Right renal cortex interstitium (tissue), 3 donors: ENCODE data around the gene PRRT1B. TPM values are rescaled to one million over a fixed set of nuclear protein-coding genes. Genes with fewer than 3 reads are reported as not detected.

Source experiments
- polyA plus RNA-seq, 3 donors: library from polyadenylated mRNA; unstranded; fragments of 120-200 nt; gene quantifications; one replicate each; pipeline ENCODE4 v1.2.1, GENCODE V29; 2013; ENCODE audit not compliant: insufficient read length in 3 of 3

PRRT1B gene
- polyA plus RNA-seq, 3 donors = 0.25 to 1.0 (median 0.72) TPM

Other genes starting within 250 kb of the PRRT1B start
- 100 to 1,000 TPM; 153 to 162 (median 161) TPM for gene PRRC2B, start 151.4 kb upstream of the PRRT1B start, polyA plus RNA-seq
- gene POMT1, start 42.6 kb upstream of the PRRT1B start, polyA plus RNA-seq = 10 to 100 TPM; 31.4 to 32.7 (median 31.9) TPM
- 10 to 100 TPM; 36.3 to 43.6 (median 39.2) TPM for gene UCK1, start 14.3 kb upstream of the PRRT1B start, polyA plus RNA-seq
- 10 to 100 TPM; 37.4 to 41.3 (median 38.2) TPM for gene RAPGEF1, start 194.6 kb downstream of the PRRT1B start, polyA plus RNA-seq